MM.1S (cell line): ENCODE results near the gene IQCK.

ENCODE experiments used
- DNase-seq: peaks from one replicate; pipeline ENCODE4 v3.0.0-alpha.2; 2015
- H2AFZ ChIP-seq: fragments of 300-600 bp; sonication (generic); 2 replicates; pipeline ENCODE4 v1.6.0; 2016; ENCODE audit warnings: antibody characterized with exemption, low read length
- H3F3A ChIP-seq: fragments of 300-600 bp; sonication (generic); 2 replicates; pipeline ENCODE4 v1.6.1; 2016; ENCODE audit warnings: mild to moderate bottlenecking, antibody characterized with exemption, low read length, moderate library complexity, mixed read lengths; ENCODE audit not compliant: insufficient read depth
- H3K27ac ChIP-seq: fragments of 300-600 bp; sonication (generic); 2 replicates; pipeline ENCODE4 v1.5.1; 2016; ENCODE audit warnings: mild to moderate bottlenecking, low read length
- H3K27me3 ChIP-seq: fragments of 300-600 bp; sonication (generic); replicated peaks from 2 replicates; pipeline ENCODE4 v1.6.0; 2016; ENCODE audit warnings: low read length; ENCODE audit not compliant: insufficient read depth
- H3K36me3 ChIP-seq: fragments of 300-600 bp; sonication (generic); replicated peaks from 2 replicates; pipeline ENCODE4 v1.6.1; 2016; ENCODE audit warnings: mild to moderate bottlenecking, low read length, mixed read lengths; ENCODE audit not compliant: insufficient read depth
- H3K4me1 ChIP-seq: fragments of 300-600 bp; sonication (generic); 2 replicates; pipeline ENCODE4 v1.6.1; 2016; ENCODE audit warnings: low read length, mixed read lengths
- H3K4me2 ChIP-seq: fragments of 300-600 bp; sonication (generic); 2 replicates; pipeline ENCODE4 v1.6.0; 2016; ENCODE audit warnings: low read depth, low read length
- H3K4me3 ChIP-seq: fragments of 300-600 bp; sonication (generic); 2 replicates; pipeline ENCODE4 v1.5.1; 2016; ENCODE audit warnings: low read length, mixed read lengths
- H3K79me2 ChIP-seq: fragments of 300-600 bp; sonication (generic); 2 replicates; pipeline ENCODE4 v1.6.1; 2016; ENCODE audit warnings: mixed run types, low read length, mixed read lengths
- H3K9ac ChIP-seq: fragments of 300-600 bp; sonication (generic); 2 replicates; pipeline ENCODE4 v1.6.1; 2016; ENCODE audit warnings: low read length, mixed read lengths
- H3K9me2 ChIP-seq: fragments of 300-600 bp; sonication (generic); replicated peaks from 2 replicates; pipeline ENCODE4 v1.6.1; 2016; ENCODE audit warnings: mild to moderate bottlenecking, low read length, mixed read lengths; ENCODE audit not compliant: insufficient read depth
- H3K9me3 ChIP-seq: fragments of 300-600 bp; sonication (generic); replicated peaks from 2 replicates; pipeline ENCODE4 v1.6.1; 2016; ENCODE audit warnings: mild to moderate bottlenecking, low read length, mixed read lengths; ENCODE audit not compliant: insufficient read depth
- H4K20me1 ChIP-seq: fragments of 300-600 bp; sonication (generic); 2 replicates; pipeline ENCODE4 v1.6.1; 2016; ENCODE audit warnings: mild to moderate bottlenecking, low read length, moderate library complexity, mixed read lengths; ENCODE audit not compliant: insufficient read depth
- CTCF ChIP-seq: fragments of 300-600 bp; sonication (generic); IDR thresholded peaks from 2 replicates; pipeline ENCODE4 v1.5.1; 2016; ENCODE audit warnings: antibody characterized with exemption, low read length, mixed read lengths
- EZH2 ChIP-seq: fragments of 300-600 bp; sonication (generic); optimal IDR thresholded peaks from 2 replicates; pipeline ENCODE3; 2017; ENCODE audit warnings: low read depth, mild to moderate bottlenecking, antibody characterized with exemption, low read length, mixed read lengths
- EZH2phosphoT487 ChIP-seq: fragments of 300-600 bp; sonication (generic); IDR thresholded peaks from 2 replicates; pipeline ENCODE4 v1.6.1; 2018; ENCODE audit warnings: antibody characterized with exemption, low read length

Gene IQCK

GRCh38 chr16:19735074-19735867 is 17.2 kb downstream of the IQCK start:
- Histone ChIP-seq H3K4me3 (no peak overlapping the region), H3K27me3 (no peaks in the 10 kb centered on the region), H3K27ac (no peak overlapping the region), H3K79me2 (no peaks in the 10 kb centered on the region), H2AFZ (no peak overlapping the region), H3K9me2 (no peaks in the 10 kb centered on the region), H3K4me2 (no peak overlapping the region), H3K9ac (no peak overlapping the region), H4K20me1 (no peaks in the 10 kb centered on the region), H3K36me3 (no peaks in the 10 kb centered on the region), H3F3A (no peaks in the 10 kb centered on the region), H3K9me3 (no peaks in the 10 kb centered on the region), H3K4me1 (no peaks in the 10 kb centered on the region)
- TF ChIP-seq CTCF (no peak), EZH2phosphoT487 (no peak), EZH2 (no peak)
- no peak for DNase-seq

- no peaks in the 10 kb centered on the region for H3K4me1 ChIP-seq
- H3K9me2 ChIP-seq, result no peaks in the 10 kb centered on the region
- TF ChIP-seq CTCF (no peak), EZH2 (no peak), EZH2phosphoT487 (no peak)
- no peak overlapping the region for H3K4me2 ChIP-seq
- H4K20me1 ChIP-seq, result no peaks in the 10 kb centered on the region
- no peaks in the 10 kb centered on the region for H3K9me3 ChIP-seq
- no peak overlapping the region for H3K9ac ChIP-seq
- H3K36me3 ChIP-seq, result no peaks in the 10 kb centered on the region
- H3K27ac ChIP-seq, result no peak overlapping the region
- H3F3A ChIP-seq, result no peaks in the 10 kb centered on the region
- no peak overlapping the region for H2AFZ ChIP-seq
- H3K27me3 ChIP-seq, result no peaks in the 10 kb centered on the region
- DNase-seq, result no peak
- H3K79me2 ChIP-seq, result no peaks in the 10 kb centered on the region
- H3K4me3 ChIP-seq, result no peak overlapping the region
Observed at GRCh38 chr16:19737306-19738038, 19.4 kb downstream of the IQCK start.

- DNase-seq, result no peak
- Histone ChIP-seq H3K9me2 (no peaks in the 10 kb centered on the region), H3K27ac (no peak overlapping the region), H3K9me3 (no peaks in the 10 kb centered on the region), H3K9ac (no peak overlapping the region), H2AFZ (no peak overlapping the region), H3K79me2 (no peaks in the 10 kb centered on the region), H3K4me1 (no peaks in the 10 kb centered on the region), H3K4me3 (no peak overlapping the region), H3K36me3 (no peaks in the 10 kb centered on the region), H3F3A (no peaks in the 10 kb centered on the region), H4K20me1 (no peaks in the 10 kb centered on the region), H3K4me2 (no peak overlapping the region), H3K27me3 (no peaks in the 10 kb centered on the region)
- no peak for TF ChIP-seq CTCF
- TF ChIP-seq EZH2, result no peak
- no peak for TF ChIP-seq EZH2phosphoT487
Observed at GRCh38 chr16:19741354-19741753, 23.3 kb downstream of the IQCK start.
